ENCODE data around the gene SUN1.

The SUN1 gene

DNA sequence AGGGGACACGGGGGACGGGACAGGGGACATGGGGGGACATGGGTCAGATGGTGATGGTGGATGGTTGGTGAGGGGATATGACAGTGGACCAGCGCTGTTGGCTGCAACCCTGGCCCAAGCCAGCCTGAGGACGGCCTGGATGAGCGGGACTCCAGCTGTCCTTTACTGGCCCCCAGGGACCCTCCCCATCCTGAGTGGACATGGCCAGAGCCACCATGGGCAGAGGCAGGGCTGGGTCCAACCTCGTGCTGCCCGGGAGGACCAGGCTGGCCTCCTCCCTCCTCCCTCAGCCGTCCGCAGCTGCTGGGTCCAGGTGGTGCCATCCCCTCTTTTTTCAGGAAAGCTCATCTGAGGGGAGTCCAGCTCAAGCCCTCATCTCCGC lies 74.5 kb downstream of the SUN1 start:
- DNase-seq (ENCODE audit: low read depth, low spot score): no peak

DNA sequence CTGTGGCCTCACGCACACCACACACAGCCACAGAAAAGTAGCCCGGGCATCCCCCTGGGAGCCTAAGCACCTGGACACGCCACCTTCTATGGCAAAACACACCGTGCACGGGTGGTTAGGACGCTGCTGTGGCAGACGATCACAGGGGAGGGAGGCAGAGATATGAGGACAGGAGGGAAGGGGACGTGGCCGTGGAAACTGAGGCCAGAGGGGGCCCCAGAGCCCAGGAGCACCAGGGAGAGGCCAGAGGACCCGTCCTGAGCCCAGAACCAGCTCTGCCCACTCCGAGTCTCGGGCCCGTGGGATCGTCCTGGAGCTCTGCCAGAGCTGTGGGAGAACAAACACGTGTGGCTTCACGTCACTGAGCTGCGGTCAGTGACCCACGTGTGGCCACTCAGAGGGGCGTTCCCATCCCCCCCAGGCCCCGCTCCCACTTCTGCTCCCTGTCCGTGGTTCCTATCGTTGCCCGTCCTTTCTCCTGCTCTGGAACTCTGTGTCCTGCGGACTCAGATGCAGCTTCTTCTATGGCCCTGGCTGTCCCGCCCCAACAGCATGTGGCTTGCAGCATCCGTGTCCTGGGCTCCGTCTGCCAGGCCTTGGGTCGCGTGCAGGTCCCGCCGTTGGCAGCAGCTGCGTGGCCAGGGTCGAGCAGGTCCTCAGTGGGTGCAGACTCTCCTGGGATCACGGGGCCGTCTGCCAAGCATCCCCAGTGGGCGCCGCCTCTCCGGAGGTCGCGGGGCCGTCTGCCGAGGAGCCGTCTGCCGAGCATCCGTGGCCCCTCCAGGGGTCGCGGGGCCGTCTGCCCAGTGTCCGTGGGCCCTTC lies 75.1 kb downstream of the SUN1 start:
- DNase-seq (ENCODE audit: low read depth, low spot score): no peak

DNA sequence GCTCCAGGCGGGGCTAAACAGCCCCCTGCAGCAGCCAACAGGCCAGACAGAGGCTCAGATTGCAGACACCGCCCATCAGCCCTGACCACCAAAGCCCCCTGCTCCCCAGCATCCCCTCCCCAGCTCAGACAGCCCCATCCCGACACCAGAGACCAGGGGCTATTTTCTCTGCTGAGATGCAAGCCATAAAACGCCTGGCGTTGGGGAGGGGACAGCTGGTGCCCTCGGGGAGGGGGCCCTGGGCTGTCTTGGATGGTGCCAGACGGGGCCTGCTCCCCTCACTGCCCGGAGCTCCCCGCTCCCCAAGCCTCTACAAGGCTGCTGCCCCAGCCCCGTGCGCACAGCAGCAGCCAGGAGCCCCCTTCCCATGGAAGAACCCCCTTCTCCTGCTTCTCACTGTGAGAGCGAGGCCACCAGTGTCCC lies 75.9 kb downstream of the SUN1 start:
- no peak for DNase-seq (ENCODE audit: low read depth, low spot score)

- peak; percentile 84 for DNase-seq (ENCODE audit: low read depth, low spot score)
These were observed 76.5 kb downstream of the SUN1 start for GRCh38 chr7:908591-909357.

DNA sequence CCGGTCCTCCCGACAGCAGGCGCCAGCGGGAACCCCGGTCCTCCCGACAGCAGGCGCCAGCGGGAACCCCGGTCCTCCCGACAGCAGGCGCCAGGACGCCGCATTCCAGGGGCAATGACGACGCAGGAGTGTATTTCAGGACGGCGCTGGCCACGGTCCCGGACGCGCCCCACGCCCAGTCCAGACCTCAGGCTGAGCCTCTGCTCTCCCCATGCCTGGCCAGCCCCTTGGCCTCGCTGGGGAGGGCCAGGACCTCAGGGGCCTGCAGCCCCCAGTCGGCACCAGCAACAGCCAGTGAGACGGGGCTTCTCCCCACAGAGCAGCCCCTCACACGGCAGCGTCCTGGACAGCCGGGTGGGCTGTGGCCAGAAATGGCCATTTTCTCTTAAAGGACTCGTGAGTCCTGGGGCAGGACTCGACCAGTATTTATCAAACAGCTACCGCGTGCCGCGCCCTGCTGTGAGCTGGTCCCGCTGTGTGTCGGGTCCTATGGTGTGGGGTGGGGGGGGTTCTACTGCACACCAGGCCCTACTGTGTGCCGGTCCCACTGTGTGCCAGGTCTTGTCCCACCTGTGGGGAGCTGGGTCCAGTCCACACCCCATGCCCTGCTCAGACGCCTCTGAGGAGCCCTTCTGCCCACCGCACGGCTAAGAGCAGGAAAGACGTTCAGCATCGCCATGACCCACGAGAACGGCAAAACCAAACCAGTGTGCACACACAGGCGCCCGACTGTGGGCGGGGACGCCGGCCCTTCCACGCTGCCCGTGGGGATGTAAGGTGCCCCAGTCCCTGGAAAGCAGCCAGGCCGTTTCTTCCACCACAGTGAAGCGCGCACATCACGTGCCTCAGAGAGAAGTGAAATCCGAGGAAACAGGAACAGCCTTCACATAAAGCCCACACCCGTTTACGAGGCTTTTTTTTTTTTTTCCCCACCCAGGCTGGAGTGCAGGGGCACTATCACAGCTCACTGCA lies 77.4 kb downstream of the SUN1 start:
- DNase-seq (ENCODE audit: low read depth, low spot score): peak; percentile 85

- DNase-seq (ENCODE audit: low read depth, low spot score): no peak
These were observed 78.2 kb downstream of the SUN1 start for GRCh38 chr7:910441-910861.

DNA sequence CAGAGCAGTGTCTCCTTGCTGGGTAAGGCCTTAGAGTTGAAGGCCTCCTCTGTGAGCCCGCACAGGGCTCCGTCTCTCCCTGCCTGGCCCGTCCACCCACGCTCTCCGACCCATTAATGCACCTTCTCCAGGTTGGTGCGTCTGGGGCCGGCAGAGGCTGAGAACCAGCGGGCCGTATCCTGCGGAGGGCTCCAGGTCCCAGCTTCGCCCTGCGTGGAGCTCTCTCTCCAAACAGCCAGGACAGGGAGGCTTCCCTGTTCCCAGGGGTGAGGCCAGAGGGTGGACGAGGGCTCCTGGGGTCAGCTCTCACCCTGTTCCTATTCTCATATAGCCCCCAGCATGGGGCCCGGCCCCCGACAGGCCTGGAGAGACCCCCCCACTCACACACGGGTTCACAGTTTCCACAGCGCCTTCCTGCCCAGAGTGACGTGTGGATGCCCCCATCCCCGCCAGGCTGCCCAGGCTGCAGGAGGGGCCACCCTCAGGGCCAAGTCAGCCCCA lies 78.7 kb downstream of the SUN1 start:
- DNase-seq (ENCODE audit: low read depth, low spot score): no peak

- no peak for DNase-seq (ENCODE audit: low read depth, low spot score)
These were observed 79.7 kb downstream of the SUN1 start for GRCh38 chr7:911791-912480.

- DNase-seq (ENCODE audit: low read depth, low spot score): no peak
These were observed 81.7 kb downstream of the SUN1 start for GRCh38 chr7:913736-914520.

DNA sequence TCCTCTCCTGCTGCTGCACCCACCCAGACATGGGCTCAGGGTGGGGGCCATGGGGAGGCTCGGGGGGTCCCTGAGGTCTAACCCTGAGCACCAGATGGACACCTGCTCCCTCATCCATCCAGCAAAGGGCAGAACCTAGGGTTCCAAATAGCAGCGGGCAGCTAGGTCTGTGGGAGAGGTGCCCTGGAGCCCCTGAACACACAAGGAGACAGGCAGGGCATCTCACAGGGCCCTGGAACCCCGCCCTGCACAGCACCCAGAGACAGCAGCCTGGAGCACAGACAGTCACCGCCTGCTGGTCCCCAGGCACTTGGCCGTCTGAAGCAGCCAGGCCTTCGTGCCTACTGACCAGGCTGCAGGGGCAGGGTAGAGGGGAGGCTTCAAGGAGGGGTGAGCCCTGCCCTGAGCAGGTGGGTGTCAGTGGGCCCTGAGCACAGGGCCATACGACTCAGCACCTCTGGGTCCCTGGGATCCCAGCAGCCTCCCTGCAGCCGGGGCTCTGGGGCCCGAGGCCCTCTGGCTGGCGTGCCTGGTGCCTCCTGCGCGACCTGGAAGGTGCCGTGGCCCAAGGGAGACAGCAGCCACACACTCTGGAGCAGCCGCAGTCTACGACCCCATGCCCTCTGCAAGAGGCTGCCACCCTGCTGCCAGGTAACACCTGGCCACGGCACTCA lies 82.4 kb downstream of the SUN1 start:
- no peak for DNase-seq (ENCODE audit: low read depth, low spot score)

DNA sequence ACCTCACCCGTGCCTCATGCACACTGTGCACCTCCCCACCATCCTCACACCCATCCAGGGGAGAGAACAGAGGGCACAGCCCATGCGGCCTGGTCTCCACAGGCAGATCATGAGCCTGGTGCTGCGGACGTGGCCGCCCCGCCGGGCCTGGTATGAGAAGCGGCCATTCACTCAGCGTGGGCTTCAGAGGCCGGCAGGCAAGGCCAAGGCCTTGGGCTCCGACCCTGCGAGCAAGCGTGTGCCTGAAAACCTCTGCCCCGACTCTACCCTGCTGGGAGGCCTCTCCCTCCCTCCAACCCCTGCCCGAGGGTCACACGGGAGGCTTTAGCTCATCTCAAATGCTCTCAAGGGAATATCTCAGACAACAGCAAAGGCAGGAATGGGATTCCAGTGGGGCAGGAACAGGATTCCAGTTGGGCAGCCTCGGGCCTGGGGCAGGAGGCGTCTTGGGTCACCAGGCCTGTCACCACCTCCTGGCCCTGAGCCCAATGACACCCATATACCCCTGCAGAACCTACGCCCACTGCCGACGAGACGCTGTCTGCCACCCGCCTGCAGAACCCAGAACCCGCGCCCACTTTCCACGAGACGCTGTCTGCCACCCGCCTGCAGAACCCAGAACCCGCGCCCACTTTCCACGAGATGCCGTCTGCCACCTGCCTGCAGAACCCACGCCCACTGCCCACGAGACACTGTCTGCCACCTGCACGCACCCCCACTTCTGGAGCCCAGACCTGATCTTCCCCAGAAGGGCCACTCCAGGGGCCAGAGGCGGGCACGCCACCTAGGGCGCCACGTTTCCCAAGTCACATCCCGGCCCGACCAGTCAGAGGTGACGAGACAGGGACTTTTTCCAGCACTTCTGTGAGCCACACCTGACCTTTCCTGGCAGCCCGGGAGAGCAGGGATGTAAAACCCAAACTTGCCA lies 83.3 kb downstream of the SUN1 start:
- DNase-seq (ENCODE audit: low read depth, low spot score): no peak

DNA sequence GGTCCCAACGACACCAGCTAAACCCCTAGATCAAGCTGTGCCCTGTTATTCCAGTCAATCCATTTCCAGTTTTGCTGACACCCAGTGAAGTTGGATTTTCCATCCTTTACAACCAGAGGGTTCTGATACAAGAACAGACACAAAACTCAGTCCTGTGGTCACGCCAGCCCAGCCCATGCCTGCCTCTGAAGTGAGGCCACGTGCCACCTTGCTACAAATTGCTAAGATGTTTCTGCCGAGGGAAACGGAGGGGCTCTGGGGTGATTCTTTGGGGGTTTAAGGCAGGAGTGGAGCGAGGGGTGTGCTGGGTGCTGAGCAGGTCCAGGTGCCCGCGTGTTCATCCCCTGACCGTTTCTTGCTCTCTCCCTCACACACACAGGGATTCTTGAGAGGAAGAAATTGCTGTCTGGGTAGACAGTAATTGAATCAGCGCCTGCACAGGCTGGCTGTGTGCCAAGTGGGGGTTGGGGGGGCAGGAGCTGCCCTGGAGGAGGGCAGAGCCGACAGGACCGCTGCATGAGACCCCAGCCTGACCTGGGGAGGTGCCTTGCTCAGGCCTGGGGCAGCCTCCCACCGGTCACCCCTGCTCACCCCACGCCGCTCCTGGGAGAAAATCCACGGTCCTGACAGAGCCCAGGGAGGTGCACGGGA lies 84.1 kb downstream of the SUN1 start:
- no peak for DNase-seq (ENCODE audit: low read depth, low spot score)

- no peak for DNase-seq (ENCODE audit: low read depth, low spot score)
These were observed 85.2 kb downstream of the SUN1 start for GRCh38 chr7:917255-918117.

- DNase-seq (ENCODE audit: low read depth, low spot score): no peak
These were observed 85.8 kb downstream of the SUN1 start for GRCh38 chr7:918118-918425.

DNA sequence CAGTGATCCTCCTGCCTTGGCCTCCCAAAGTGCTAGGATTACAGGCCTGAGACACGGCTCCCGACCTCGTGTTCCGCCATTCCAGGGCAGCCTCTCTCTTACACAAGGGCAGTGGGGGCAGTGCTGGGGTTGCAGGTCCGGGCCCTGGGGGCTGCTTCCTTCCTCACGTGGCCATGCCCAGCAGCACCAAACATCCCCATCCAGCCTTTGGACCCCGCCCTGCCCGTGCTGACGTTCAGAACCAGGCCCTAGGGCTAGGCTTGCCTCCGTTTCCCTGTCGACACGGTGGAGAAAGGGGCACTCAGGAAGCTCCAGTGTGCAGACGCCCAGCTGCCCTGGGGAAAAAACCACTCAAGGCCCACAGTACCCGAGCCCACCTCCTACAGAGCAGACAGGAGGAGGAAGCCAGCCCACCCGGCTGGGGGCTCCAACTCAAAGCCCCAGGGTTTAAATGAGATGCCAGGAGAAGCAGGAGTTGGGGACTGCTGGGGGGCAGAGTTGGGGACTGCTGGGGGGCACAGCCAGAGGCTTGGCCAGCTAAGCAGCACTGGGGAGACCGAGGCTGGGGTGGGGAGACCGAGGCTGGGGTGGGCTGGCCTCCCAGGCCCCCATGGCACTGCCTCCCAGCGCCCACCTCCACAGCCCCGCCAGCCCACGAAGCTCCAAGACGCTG lies 86.3 kb downstream of the SUN1 start:
- no peak for DNase-seq (ENCODE audit: low read depth, low spot score)

DNA sequence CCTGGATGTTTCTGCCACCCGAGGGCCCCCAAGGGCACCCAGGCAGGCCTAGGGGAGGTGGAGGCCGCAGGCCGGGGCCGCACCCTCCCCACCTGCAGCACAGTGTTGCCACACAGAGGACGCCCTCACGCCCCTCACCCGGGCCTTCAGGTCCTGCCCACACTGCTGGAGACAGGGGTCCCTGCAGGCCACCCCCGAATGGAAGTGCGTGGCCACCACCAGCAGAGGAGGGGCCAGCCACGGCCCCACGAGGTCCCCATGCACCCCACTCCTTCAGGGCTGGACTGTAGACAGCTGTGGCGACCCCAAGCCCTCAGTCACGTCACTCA lies 86.8 kb downstream of the SUN1 start:
- DNase-seq (ENCODE audit: low read depth, low spot score): no peak

GRCh38 chr7:919924-920341 lies 87.7 kb downstream of the SUN1 start:
- DNase-seq (ENCODE audit: low read depth, low spot score): no peak

Data from astrocyte of the hippocampus (primary cell).